Neutrophil (primary cell): ENCODE results near the gene SMYD3.

Experiments used
- H3K27ac ChIP-seq: fragments of 200-600 bp; sonication (generic); 2 replicates; pipeline ENCODE4 v1.5.1; 2016; ENCODE audit warnings: mild to moderate bottlenecking, moderate library complexity
- H3K27me3 ChIP-seq: fragments of 200-600 bp; sonication (generic); 2 replicates; pipeline ENCODE4 v1.6.0; 2016; ENCODE audit warnings: mild to moderate bottlenecking
- H3K36me3 ChIP-seq: fragments of 200-600 bp; sonication (generic); 2 replicates; pipeline ENCODE4 v1.5.1; 2017
- H3K4me1 ChIP-seq, 2 experiments: fragments of 200-600 bp in 1 of 2; sonication (generic) in 1 of 2; 1 replicate in 1 of 2; 2 replicates in 1 of 2; pipeline versions ENCODE4 v1.5.1 to v1.6.1; 2013 to 2016; ENCODE audit warnings: low read depth in 1 of 2, low read length in 1 of 2, mild to moderate bottlenecking in 1 of 2, moderate library complexity in 1 of 2; ENCODE audit not compliant: control insufficient read depth in 1 of 2, insufficient read depth in 1 of 2
- H3K4me3 ChIP-seq, 2 experiments: fragments of 200-600 bp in 1 of 2; sonication (generic) in 1 of 2; 1 replicate in 1 of 2; 2 replicates in 1 of 2; pipeline ENCODE4 v1.5.1; 2013 to 2016; ENCODE audit warnings: low read depth in 1 of 2, low read length in 1 of 2, mild to moderate bottlenecking in 1 of 2, moderate library complexity in 1 of 2
- H3K9me3 ChIP-seq: fragments of 200-600 bp; sonication (generic); 2 replicates; pipeline ENCODE4 v1.5.1; 2016
- TF ChIP-seq, protein P1 (sequence below): fragments of 200-600 bp; sonication (generic); IDR thresholded peaks from 2 replicates; pipeline ENCODE4 v1.5.1; 2016; ENCODE audit warnings: antibody characterized with exemption

SMYD3 gene

DNA sequence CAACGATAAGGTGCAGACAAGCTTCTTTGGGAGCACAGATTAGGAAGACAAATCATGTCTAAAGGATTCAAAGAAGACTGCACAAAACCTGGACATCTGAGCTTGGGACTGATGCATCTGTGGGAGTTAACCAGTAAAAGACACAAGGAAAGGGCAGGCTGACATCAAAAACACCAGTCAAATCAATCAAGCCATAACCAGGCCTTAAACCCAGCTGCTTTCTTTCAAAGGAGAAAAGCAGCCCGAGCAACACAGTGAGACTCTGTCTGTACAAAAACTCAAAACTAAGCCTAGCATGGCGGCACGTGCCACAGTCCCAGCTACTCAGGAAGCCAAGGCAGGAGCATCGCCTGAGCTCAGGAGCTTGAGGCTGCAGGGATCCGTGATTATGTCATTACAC, 411.6 kb downstream of the SMYD3 start:
- TF ChIP-seq, protein P1, sequence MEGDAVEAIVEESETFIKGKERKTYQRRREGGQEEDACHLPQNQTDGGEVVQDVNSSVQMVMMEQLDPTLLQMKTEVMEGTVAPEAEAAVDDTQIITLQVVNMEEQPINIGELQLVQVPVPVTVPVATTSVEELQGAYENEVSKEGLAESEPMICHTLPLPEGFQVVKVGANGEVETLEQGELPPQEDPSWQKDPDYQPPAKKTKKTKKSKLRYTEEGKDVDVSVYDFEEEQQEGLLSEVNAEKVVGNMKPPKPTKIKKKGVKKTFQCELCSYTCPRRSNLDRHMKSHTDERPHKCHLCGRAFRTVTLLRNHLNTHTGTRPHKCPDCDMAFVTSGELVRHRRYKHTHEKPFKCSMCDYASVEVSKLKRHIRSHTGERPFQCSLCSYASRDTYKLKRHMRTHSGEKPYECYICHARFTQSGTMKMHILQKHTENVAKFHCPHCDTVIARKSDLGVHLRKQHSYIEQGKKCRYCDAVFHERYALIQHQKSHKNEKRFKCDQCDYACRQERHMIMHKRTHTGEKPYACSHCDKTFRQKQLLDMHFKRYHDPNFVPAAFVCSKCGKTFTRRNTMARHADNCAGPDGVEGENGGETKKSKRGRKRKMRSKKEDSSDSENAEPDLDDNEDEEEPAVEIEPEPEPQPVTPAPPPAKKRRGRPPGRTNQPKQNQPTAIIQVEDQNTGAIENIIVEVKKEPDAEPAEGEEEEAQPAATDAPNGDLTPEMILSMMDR: no peak
- Histone ChIP-seq H3K27me3 (no peaks in the 10 kb centered on the region), H3K36me3 (no peaks in the 10 kb centered on the region), H3K27ac (no peak overlapping the region), H3K4me3 (no peak overlapping the region), H3K9me3 (no peaks in the 10 kb centered on the region), H3K4me1 (peaks cover 10 to 15% of the 10 kb centered on the region in 2 experiments)

GRCh38 chr1:246093230-246093629, 413.8 kb downstream of the SMYD3 start:
- Histone ChIP-seq H3K27ac (no peak overlapping the region), H3K36me3 (no peaks in the 10 kb centered on the region), H3K4me3 (no peak overlapping the region), H3K4me1 (peaks cover 10 to 15% of the 10 kb centered on the region in 2 experiments), H3K9me3 (no peaks in the 10 kb centered on the region), H3K27me3 (no peaks in the 10 kb centered on the region)
- TF ChIP-seq, protein P1: no peak

- Histone ChIP-seq H3K4me3 (no peak overlapping the region), H3K4me1 (peaks cover 10 to 15% of the 10 kb centered on the region in 2 experiments), H3K27me3 (no peaks in the 10 kb centered on the region), H3K36me3 (no peaks in the 10 kb centered on the region), H3K27ac (no peak overlapping the region), H3K9me3 (no peaks in the 10 kb centered on the region)
- TF ChIP-seq, protein P1: no peak
Observed at GRCh38 chr1:246092136-246092535, 414.9 kb downstream of the SMYD3 start.

- peaks cover 10 to 15% of the 10 kb centered on the region in 2 experiments for H3K4me1 ChIP-seq
- TF ChIP-seq, protein P1: no peak
- H3K4me3 ChIP-seq: no peak overlapping the region
- no peak overlapping the region for H3K27ac ChIP-seq
- no peaks in the 10 kb centered on the region for H3K9me3 ChIP-seq
- no peaks in the 10 kb centered on the region for H3K36me3 ChIP-seq
- H3K27me3 ChIP-seq: no peaks in the 10 kb centered on the region
Observed at GRCh38 chr1:246091477-246091876, 415.6 kb downstream of the SMYD3 start.

GRCh38 chr1:246086191-246086590, 420.9 kb downstream of the SMYD3 start:
- Histone ChIP-seq H3K4me3 (no peak overlapping the region), H3K4me1 (peaks cover 0 to 2% of the 10 kb centered on the region in 2 experiments), H3K27ac (no peak overlapping the region), H3K36me3 (no peaks in the 10 kb centered on the region), H3K9me3 (no peaks in the 10 kb centered on the region), H3K27me3 (no peaks in the 10 kb centered on the region)
- TF ChIP-seq, protein P1: no peak

DNA sequence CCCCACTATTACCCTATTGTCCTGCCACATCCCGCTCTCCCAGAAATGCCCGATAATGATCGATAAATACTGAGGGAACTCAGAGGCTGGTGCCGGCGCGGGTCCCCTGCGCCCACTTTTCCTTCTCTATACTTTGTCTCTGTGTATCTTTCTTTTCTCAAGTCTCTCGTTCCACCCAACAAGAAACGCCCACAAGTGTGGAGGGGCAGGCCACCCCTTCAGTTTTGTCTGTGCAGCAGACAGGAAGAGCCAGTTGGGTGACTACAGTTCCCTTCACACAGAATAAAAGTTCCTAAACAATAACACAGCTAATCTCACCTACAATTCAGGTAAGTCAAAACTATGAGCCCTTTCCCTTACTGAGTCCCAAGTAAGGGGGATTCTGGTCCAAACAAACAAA, 423.7 kb downstream of the SMYD3 start:
- Histone ChIP-seq H3K27me3 (no peaks in the 10 kb centered on the region), H3K9me3 (no peaks in the 10 kb centered on the region), H3K36me3 (no peaks in the 10 kb centered on the region), H3K4me1 (no peaks in the 10 kb centered on the region), H3K27ac (no peak overlapping the region), H3K4me3 (no peak overlapping the region)
- TF ChIP-seq, protein P1: no peak
